OCI-LY3 (cell line): ENCODE data around the gene GLIS1.

Source experiments
- CTCF ChIP-seq: fragments of 200-600, 300-600 bp; sonication (generic); IDR thresholded peaks from 2 replicates; pipeline ENCODE4 v1.5.1; 2014; ENCODE audit warnings: antibody characterized with exemption, low read length, low read depth
- EZH2phosphoT487 ChIP-seq: fragments of 200-600 bp; shearing (Covaris generic); IDR thresholded peaks from 2 replicates; pipeline ENCODE4 v1.6.1; 2018; ENCODE audit warnings: antibody characterized with exemption, mixed run types, low read depth

DNA sequence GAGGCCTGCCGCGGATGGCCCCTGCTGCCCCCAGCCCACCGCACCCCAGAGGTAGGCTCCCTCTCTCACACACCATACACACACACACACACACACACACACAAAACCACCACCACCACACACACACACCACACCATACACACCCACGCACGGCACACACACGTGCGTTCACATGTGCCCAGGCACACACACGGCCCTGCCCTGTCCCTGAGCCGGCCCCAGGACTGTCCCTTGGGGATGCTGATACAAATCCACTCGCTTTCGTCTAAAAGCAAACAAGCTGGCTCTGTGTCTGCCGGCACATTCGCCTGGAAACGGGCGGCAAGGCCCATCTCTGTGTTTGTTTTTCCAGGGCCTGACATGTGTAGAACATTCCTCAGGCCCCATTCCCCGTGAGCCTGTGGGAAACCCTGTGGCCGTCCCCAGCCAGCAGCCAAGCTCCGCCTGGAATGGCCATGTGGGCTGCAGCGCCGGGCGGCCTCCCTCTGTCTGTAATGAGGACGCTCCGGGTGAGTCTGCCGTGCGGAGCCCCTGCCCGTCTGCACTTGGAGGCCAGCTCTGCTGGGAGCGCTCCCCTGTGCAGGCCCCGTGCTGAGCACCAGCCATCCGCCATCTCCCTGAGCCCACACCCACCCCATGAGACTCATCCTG lies 212.4 kb downstream of the GLIS1 start:
- TF ChIP-seq CTCF (no peak), EZH2phosphoT487 (no peak)
